NCI-H510A (cell line): Measurements from ENCODE around the gene CFAP210.

ENCODE experiments used
- DNase-seq: peaks from one replicate; lab custom pipeline; 2025; lab: John Stamatoyannopoulos, UW

CFAP210 gene

GRCh38 chr2:169673106-169673505, 21.1 kb downstream of the CFAP210 start:
- DNase-seq: no peak

- DNase-seq: no peak
Measured at GRCh38 chr2:169672406-169672805, 21.8 kb downstream of the CFAP210 start.

- no peak for DNase-seq
Measured at GRCh38 chr2:169670937-169671336, 23.3 kb downstream of the CFAP210 start.

GRCh38 chr2:169670215-169670651, 24.0 kb downstream of the CFAP210 start:
- no peak for DNase-seq

GRCh38 chr2:169667583-169667982, 26.6 kb downstream of the CFAP210 start:
- no peak for DNase-seq

- DNase-seq: no peak
Measured at GRCh38 chr2:169664978-169665930, 29.0 kb downstream of the CFAP210 start.

GRCh38 chr2:169664600-169664977, 29.6 kb downstream of the CFAP210 start:
- DNase-seq: no peak

- no peak for DNase-seq
Measured at GRCh38 chr2:169663247-169663646, 31.0 kb downstream of the CFAP210 start.

GRCh38 chr2:169662744-169663143, 31.5 kb downstream of the CFAP210 start:
- DNase-seq: no peak

GRCh38 chr2:169661265-169661664, 32.9 kb downstream of the CFAP210 start:
- DNase-seq: no peak

- DNase-seq: no peak
Measured at GRCh38 chr2:169659320-169659719, 34.9 kb downstream of the CFAP210 start.

GRCh38 chr2:169658877-169659276, 35.3 kb downstream of the CFAP210 start:
- no peak for DNase-seq

GRCh38 chr2:169656164-169656563, 38.0 kb downstream of the CFAP210 start:
- DNase-seq: no peak

- no peak for DNase-seq
Measured at GRCh38 chr2:169653636-169654035, 40.6 kb downstream of the CFAP210 start.

- no peak for DNase-seq
Measured at GRCh38 chr2:169649278-169649677, 44.9 kb downstream of the CFAP210 start.

GRCh38 chr2:169647496-169647895, 46.7 kb downstream of the CFAP210 start:
- no peak for DNase-seq

GRCh38 chr2:169644173-169644572, 50.0 kb downstream of the CFAP210 start:
- no peak for DNase-seq

GRCh38 chr2:169641464-169641863, 52.7 kb downstream of the CFAP210 start:
- no peak for DNase-seq

- no peak for DNase-seq
Measured at GRCh38 chr2:169640104-169640503, 54.1 kb downstream of the CFAP210 start.

GRCh38 chr2:169637620-169638019, 56.6 kb downstream of the CFAP210 start:
- no peak for DNase-seq

GRCh38 chr2:169636440-169637097, 57.6 kb downstream of the CFAP210 start:
- DNase-seq: no peak

- no peak for DNase-seq
Measured at GRCh38 chr2:169625781-169626180, 68.4 kb downstream of the CFAP210 start.

- no peak for DNase-seq
Measured at GRCh38 chr2:169623235-169623634, 71.0 kb downstream of the CFAP210 start.
